A549 (cell line): ENCODE results near the gene ZSCAN25.

ENCODE experiments used
- GATA3 ChIP-seq: IDR thresholded peaks from 2 replicates; pipeline ENCODE4 v1.6.1; 2012; ENCODE audit warnings: borderline replicate concordance
- KDM1A ChIP-seq: fragments of 200-600 bp; sonication (generic); IDR thresholded peaks from 2 replicates; pipeline ENCODE4 v1.6.1; 2016; ENCODE audit warnings: low read depth, mild to moderate bottlenecking
- MYC ChIP-seq: IDR thresholded peaks from 2 replicates; pipeline ENCODE4 v1.6.1; 2012; ENCODE audit warnings: mild to moderate bottlenecking, inconsistent platforms, low read length, improper control_type of control experiment, borderline replicate concordance
- NR3C1 ChIP-seq: fragments of >200 bp; sonication (Bioruptor Twin); formaldehyde crosslinking; IDR thresholded peaks from 3 replicates; pipeline ENCODE4 v1.6.1; 2017
- POLR2A ChIP-seq: IDR thresholded peaks from 2 replicates; pipeline ENCODE4 v1.6.1; 2012; ENCODE audit warnings: mild to moderate bottlenecking, low read length
- TF ChIP-seq, protein P1 (sequence below): fragments of >200 bp; sonication (Bioruptor Twin); formaldehyde crosslinking; IDR thresholded peaks from 3 replicates; pipeline ENCODE4 v1.5.1; 2016

GRCh38 chr7:99619571-99620130, 2.9 kb downstream of the ZSCAN25 start:
- TF ChIP-seq, protein P1, sequence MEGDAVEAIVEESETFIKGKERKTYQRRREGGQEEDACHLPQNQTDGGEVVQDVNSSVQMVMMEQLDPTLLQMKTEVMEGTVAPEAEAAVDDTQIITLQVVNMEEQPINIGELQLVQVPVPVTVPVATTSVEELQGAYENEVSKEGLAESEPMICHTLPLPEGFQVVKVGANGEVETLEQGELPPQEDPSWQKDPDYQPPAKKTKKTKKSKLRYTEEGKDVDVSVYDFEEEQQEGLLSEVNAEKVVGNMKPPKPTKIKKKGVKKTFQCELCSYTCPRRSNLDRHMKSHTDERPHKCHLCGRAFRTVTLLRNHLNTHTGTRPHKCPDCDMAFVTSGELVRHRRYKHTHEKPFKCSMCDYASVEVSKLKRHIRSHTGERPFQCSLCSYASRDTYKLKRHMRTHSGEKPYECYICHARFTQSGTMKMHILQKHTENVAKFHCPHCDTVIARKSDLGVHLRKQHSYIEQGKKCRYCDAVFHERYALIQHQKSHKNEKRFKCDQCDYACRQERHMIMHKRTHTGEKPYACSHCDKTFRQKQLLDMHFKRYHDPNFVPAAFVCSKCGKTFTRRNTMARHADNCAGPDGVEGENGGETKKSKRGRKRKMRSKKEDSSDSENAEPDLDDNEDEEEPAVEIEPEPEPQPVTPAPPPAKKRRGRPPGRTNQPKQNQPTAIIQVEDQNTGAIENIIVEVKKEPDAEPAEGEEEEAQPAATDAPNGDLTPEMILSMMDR = no peak
- no peak for TF ChIP-seq POLR2A
- TF ChIP-seq NR3C1 = no peak
- no peak for TF ChIP-seq GATA3
- TF ChIP-seq MYC = no peak
- no peak for TF ChIP-seq KDM1A
